Loucy (cell line): ENCODE data around the gene CFAP45.

ENCODE experiments used
- H2AFZ ChIP-seq: fragments of 200-600 bp; sonication (generic); 2 replicates; pipeline ENCODE4 v1.6.0; 2016; ENCODE audit warnings: antibody characterized with exemption, mild to moderate bottlenecking, low read length, moderate library complexity
- H3F3A ChIP-seq: fragments of 200-600 bp; 2 replicates; pipeline ENCODE4 v1.6.0; 2016; ENCODE audit warnings: antibody characterized with exemption, low read depth, mild to moderate bottlenecking
- H3K27me3 ChIP-seq: fragments of 200-600 bp; sonication (generic); 2 replicates; pipeline ENCODE4 v1.6.1; 2014; ENCODE audit warnings: low read length, mild to moderate bottlenecking; ENCODE audit not compliant: insufficient read depth, poor library complexity, severe bottlenecking
- H3K36me3 ChIP-seq: fragments of 200-600 bp; sonication (generic); 2 replicates; pipeline ENCODE4 v1.6.1; 2016; ENCODE audit warnings: low read length; ENCODE audit not compliant: insufficient read depth
- H3K4me1 ChIP-seq: fragments of 200-600 bp; sonication (generic); 2 replicates; pipeline ENCODE4 v1.5.1; 2014; ENCODE audit warnings: low read length, mild to moderate bottlenecking; ENCODE audit not compliant: insufficient read depth, poor library complexity, severe bottlenecking
- H3K4me2 ChIP-seq: fragments of 200-600 bp; sonication (generic); 2 replicates; pipeline ENCODE4 v1.6.0; 2014; ENCODE audit warnings: antibody characterized with exemption, low read length, low read depth, mild to moderate bottlenecking; ENCODE audit not compliant: poor library complexity, severe bottlenecking
- H3K4me3 ChIP-seq: fragments of 200-600 bp; sonication (generic); 2 replicates; pipeline ENCODE4 v1.5.1; 2014; ENCODE audit warnings: low read length, mild to moderate bottlenecking, mixed read lengths; ENCODE audit not compliant: poor library complexity, severe bottlenecking
- H3K79me2 ChIP-seq: fragments of 200-600 bp; sonication (generic); 2 replicates; pipeline ENCODE4 v1.6.1; 2014; ENCODE audit warnings: low read length; ENCODE audit not compliant: insufficient read depth
- H3K9ac ChIP-seq: fragments of 200-600 bp; sonication (generic); 2 replicates; pipeline ENCODE4 v1.6.0; 2014; ENCODE audit warnings: mild to moderate bottlenecking, low read depth, low read length, moderate library complexity; ENCODE audit not compliant: poor library complexity, severe bottlenecking
- H3K9me2 ChIP-seq: fragments of 200-600 bp; sonication (generic); replicated peaks from 2 replicates; pipeline ENCODE4 v1.6.1; 2016; ENCODE audit warnings: low read depth, low read length, mixed read lengths
- H3K9me3 ChIP-seq: fragments of 200-600 bp; sonication (generic); 2 replicates; pipeline ENCODE4 v1.6.1; 2014; ENCODE audit warnings: mild to moderate bottlenecking, antibody characterized with exemption, low read length, low read depth; ENCODE audit not compliant: insufficient read depth
- H4K20me1 ChIP-seq: fragments of 200-600 bp; sonication (generic); 2 replicates; pipeline ENCODE4 v1.6.0; 2014; ENCODE audit warnings: antibody characterized with exemption, low read length, mild to moderate bottlenecking; ENCODE audit not compliant: insufficient read depth, poor library complexity, severe bottlenecking
- CTCF ChIP-seq: fragments of 200-600 bp; sonication (generic); conservative IDR thresholded peaks from 2 replicates; pipeline ENCODE4 v1.5.1; 2014; ENCODE audit warnings: mild to moderate bottlenecking, antibody characterized with exemption, low read length
- EZH2phosphoT487 ChIP-seq: fragments of 200-600 bp; IDR thresholded peaks from 2 replicates; pipeline ENCODE4 v1.6.1; 2018; ENCODE audit warnings: antibody characterized with exemption, mild to moderate bottlenecking, moderate library complexity, borderline replicate concordance

CFAP45 gene

GRCh38 chr1:159854693-159855192 lies 45.2 kb downstream of the CFAP45 start:
- no peaks in the 10 kb centered on the region for H3F3A ChIP-seq
- H4K20me1 ChIP-seq, result no peaks in the 10 kb centered on the region
- peak overlapping the region; percentile 81 for H3K9ac ChIP-seq
- H3K79me2 ChIP-seq, result no peaks in the 10 kb centered on the region
- H2AFZ ChIP-seq, result peak overlapping the region; percentile 88
- no peaks in the 10 kb centered on the region for H3K27me3 ChIP-seq
- no peaks in the 10 kb centered on the region for H3K9me3 ChIP-seq
- peak overlapping the region; percentile 84 for H3K4me2 ChIP-seq
- peak overlapping the region; percentile 75 for H3K4me3 ChIP-seq
- H3K36me3 ChIP-seq, result no peaks in the 10 kb centered on the region
- no peak for TF ChIP-seq CTCF
- TF ChIP-seq EZH2phosphoT487, result no peak
- H3K4me1 ChIP-seq, result peaks cover 13% of the 10 kb centered on the region
- no peaks in the 10 kb centered on the region for H3K9me2 ChIP-seq

- no peaks in the 10 kb centered on the region for H3K9me3 ChIP-seq
- no peaks in the 10 kb centered on the region for H3F3A ChIP-seq
- H3K36me3 ChIP-seq, result no peaks in the 10 kb centered on the region
- H3K79me2 ChIP-seq, result no peaks in the 10 kb centered on the region
- no peaks in the 10 kb centered on the region for H3K9me2 ChIP-seq
- H3K4me2 ChIP-seq, result peak overlapping the region; percentile 84
- peak overlapping the region; percentile 75 for H3K4me3 ChIP-seq
- H3K27me3 ChIP-seq, result no peaks in the 10 kb centered on the region
- TF ChIP-seq CTCF (no peak), EZH2phosphoT487 (no peak)
- peak overlapping the region; percentile 81 for H3K9ac ChIP-seq
- no peaks in the 10 kb centered on the region for H4K20me1 ChIP-seq
- peaks cover 13% of the 10 kb centered on the region for H3K4me1 ChIP-seq
- peak overlapping the region; percentile 88 for H2AFZ ChIP-seq
Measured at GRCh38 chr1:159854116-159854692, 45.8 kb downstream of the CFAP45 start.

- Histone ChIP-seq H3K4me3 (peak overlapping the region; percentile 75), H3F3A (no peaks in the 10 kb centered on the region), H3K9me3 (no peaks in the 10 kb centered on the region), H3K9ac (peak overlapping the region; percentile 81), H3K4me1 (peaks cover 13% of the 10 kb centered on the region), H3K4me2 (peak overlapping the region; percentile 84), H2AFZ (no peak overlapping the region), H3K36me3 (no peaks in the 10 kb centered on the region), H3K9me2 (no peaks in the 10 kb centered on the region), H4K20me1 (no peaks in the 10 kb centered on the region), H3K27me3 (no peaks in the 10 kb centered on the region), H3K79me2 (no peaks in the 10 kb centered on the region)
- no peak for TF ChIP-seq EZH2phosphoT487
- TF ChIP-seq CTCF, result no peak
Measured at GRCh38 chr1:159853417-159854115, 46.4 kb downstream of the CFAP45 start.
